GM12891 (cell line): ENCODE measurements around the gene C11orf16.

ENCODE experiments used
- POLR2A ChIP-seq: IDR thresholded peaks from 2 replicates; pipeline ENCODE4 v1.6.1; 2011; ENCODE audit warnings: low read depth, low read length, control low read depth
- POLR2AphosphoS5 ChIP-seq: IDR thresholded peaks from 2 replicates; pipeline ENCODE4 v1.6.1; 2011; ENCODE audit warnings: low read depth, low read length, control low read depth
- SPI1 ChIP-seq: IDR thresholded peaks from 2 replicates; pipeline ENCODE4 v1.6.1; 2011; ENCODE audit warnings: low read depth, low read length, control low read depth
- TAF1 ChIP-seq: IDR thresholded peaks from 2 replicates; pipeline ENCODE4 v1.6.1; 2011; ENCODE audit warnings: low read depth, low read length, control low read depth

DNA sequence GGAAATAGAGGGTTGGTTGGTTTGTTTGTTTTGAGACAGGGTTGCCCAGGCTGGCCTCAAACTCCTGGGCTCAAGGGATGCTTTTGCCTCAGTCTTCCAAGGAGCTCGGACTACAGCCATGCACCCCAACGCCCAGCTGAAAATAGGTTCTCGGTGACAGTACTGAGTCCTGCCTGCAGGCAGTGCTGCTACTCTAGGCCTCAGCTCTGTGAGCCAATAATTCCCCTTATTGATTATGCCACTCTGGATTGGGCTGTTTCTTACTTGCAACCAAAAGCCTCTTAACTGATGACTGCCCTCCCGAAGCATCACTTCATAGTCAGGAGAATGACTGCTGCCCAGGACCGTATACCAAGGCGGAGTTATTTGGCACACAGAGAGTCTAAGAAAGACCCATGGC lies 1.2 kb upstream of the C11orf16 start:
- no peak for TF ChIP-seq POLR2AphosphoS5
- TF ChIP-seq POLR2A: no peak
- no peak for TF ChIP-seq TAF1
- no peak for TF ChIP-seq SPI1
